ENCODE results near the gene ALOX5. TPM values are rescaled to one million over a fixed set of nuclear protein-coding genes. Genes with fewer than 3 reads are reported as not detected.
A peak's percentile ranks its signal among the peaks of the same experiment; 100 is the strongest.

Gene ALOX5
- total and polyA plus RNA-seq, 2 donors (not counting 1 experiment from before 2014, with no cell fraction given), result 354 to 888 TPM

GRCh38 chr10:45463244-45464116 lies 89.5 kb downstream of the ALOX5 start:
- POLR2A ChIA-PET, result interaction anchor here (3.6 kb wide), 1 partner anchor 43 kb away, joined by 28 read pairs; no protein-coding TSS in a partner anchor
- no peak for DNase-seq
- Mint-ChIP-seq H3K4me3 (peak overlapping the region; percentile 89), H3K27ac (peak overlapping the region; percentile 93), H3K27me3 (no peaks in the 10 kb centered on the region), H3K9me3 (ENCODE audit: insufficient read depth) (no peaks in the 10 kb centered on the region), H3K4me1 (peaks cover 95% of the 10 kb centered on the region)
- Histone ChIP-seq H4K20me1 (ENCODE audit: control insufficient read depth, insufficient read depth, low read length, poor library complexity, severe bottlenecking) (no peaks in the 10 kb centered on the region), H3K4me3 (ENCODE audit: control extremely low read depth in 1 of 5, extremely low read depth in 1 of 5, insufficient read depth in 1 of 5, low read depth in 2 of 5, low read length in 4 of 5) (peak overlapping the region in 2 of 5 experiments; percentile 6 to 35), H3K27me3 (replicated peaks in 1 of 4; ENCODE audit: control extremely low read depth in 1 of 4, control insufficient read depth in 3 of 4, insufficient read depth in 4 of 4, low read length in 3 of 4) (no peaks in the 10 kb centered on the region), H3K4me1 (ENCODE audit: control insufficient read depth in 2 of 2, insufficient read depth in 2 of 2, low read length in 2 of 2) (peaks cover 82 to 84% of the 10 kb centered on the region in 2 donors), H3K4me2 (replicated peaks; ENCODE audit: low read depth, low read length, poor library complexity, severe bottlenecking) (peak overlapping the region; percentile 79), H3K27ac (ENCODE audit: low read length in 2 of 2) (peak overlapping the region; percentile 80 to 85), H3K9ac (ENCODE audit: low read length) (peak overlapping the region; percentile 62), H3K79me2 (ENCODE audit: control insufficient read depth, insufficient read depth, low read length) (peaks cover 74% of the 10 kb centered on the region), H3K36me3 (replicated peaks in 1 of 2; ENCODE audit: control extremely low read depth in 1 of 2, control insufficient read depth in 1 of 2, extremely low read depth in 1 of 2, insufficient read depth in 2 of 2, low read length in 1 of 2) (peaks cover 0 to 7% of the 10 kb centered on the region in 2 experiments), H3K9me3 (ENCODE audit: control extremely low read depth in 1 of 3, control insufficient read depth in 2 of 3, insufficient read depth in 1 of 3, low read length in 2 of 3) (no peaks in the 10 kb centered on the region), H2AFZ (ENCODE audit: insufficient read depth, low read depth, low read length, poor library complexity, severe bottlenecking) (no peak overlapping the region)
- ATAC-seq (ENCODE audit: low read depth), result no peak
- CTCF ChIA-PET, result interaction anchor here (1.3 to 7.4 kb wide), 8 partner anchors 33 to 263 kb away, joined by 4 to 90 read pairs (median 11); partner anchors contain the start of genes WASHC2C and ZFAND4
- no peak for TF ChIP-seq EZH2 (IDR thresholded peaks at IDR 0.05; ENCODE audit: borderline replicate concordance, insufficient read depth, low read depth, low read length, poor library complexity, severe bottlenecking)
- TF ChIP-seq, protein P1, sequence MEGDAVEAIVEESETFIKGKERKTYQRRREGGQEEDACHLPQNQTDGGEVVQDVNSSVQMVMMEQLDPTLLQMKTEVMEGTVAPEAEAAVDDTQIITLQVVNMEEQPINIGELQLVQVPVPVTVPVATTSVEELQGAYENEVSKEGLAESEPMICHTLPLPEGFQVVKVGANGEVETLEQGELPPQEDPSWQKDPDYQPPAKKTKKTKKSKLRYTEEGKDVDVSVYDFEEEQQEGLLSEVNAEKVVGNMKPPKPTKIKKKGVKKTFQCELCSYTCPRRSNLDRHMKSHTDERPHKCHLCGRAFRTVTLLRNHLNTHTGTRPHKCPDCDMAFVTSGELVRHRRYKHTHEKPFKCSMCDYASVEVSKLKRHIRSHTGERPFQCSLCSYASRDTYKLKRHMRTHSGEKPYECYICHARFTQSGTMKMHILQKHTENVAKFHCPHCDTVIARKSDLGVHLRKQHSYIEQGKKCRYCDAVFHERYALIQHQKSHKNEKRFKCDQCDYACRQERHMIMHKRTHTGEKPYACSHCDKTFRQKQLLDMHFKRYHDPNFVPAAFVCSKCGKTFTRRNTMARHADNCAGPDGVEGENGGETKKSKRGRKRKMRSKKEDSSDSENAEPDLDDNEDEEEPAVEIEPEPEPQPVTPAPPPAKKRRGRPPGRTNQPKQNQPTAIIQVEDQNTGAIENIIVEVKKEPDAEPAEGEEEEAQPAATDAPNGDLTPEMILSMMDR (IDR thresholded peaks at IDR 0.05), result no peak
- WGBS (ENCODE audit: insufficient coverage), result 97% methylated on average over 17 of the region's 23 CpGs
- intact Hi-C loops (cut with micrococcal nuclease), result loop anchor here (5.0 kb wide), 4 partner anchors 156 to 569 kb away; partner anchors contain the start of genes NCOA4 and WASHC2C
